DND-41 (cell line): ENCODE results near the gene ITSN1.

ENCODE experiments used
- CTCF ChIP-seq: IDR thresholded peaks from 2 replicates; pipeline ENCODE4 v1.5.1; 2012; ENCODE audit warnings: borderline replicate concordance, low read length, moderate library complexity, mild to moderate bottlenecking; ENCODE audit not compliant: poor library complexity, severe bottlenecking; ENCODE audit errors: extremely low read depth
- EZH2 ChIP-seq: IDR thresholded peaks from 3 replicates; pipeline ENCODE4 v1.6.1; 2012; ENCODE audit warnings: borderline replicate concordance, low read depth, mild to moderate bottlenecking, moderate library complexity, low read length, inconsistent platforms; ENCODE audit not compliant: severe bottlenecking

DNA sequence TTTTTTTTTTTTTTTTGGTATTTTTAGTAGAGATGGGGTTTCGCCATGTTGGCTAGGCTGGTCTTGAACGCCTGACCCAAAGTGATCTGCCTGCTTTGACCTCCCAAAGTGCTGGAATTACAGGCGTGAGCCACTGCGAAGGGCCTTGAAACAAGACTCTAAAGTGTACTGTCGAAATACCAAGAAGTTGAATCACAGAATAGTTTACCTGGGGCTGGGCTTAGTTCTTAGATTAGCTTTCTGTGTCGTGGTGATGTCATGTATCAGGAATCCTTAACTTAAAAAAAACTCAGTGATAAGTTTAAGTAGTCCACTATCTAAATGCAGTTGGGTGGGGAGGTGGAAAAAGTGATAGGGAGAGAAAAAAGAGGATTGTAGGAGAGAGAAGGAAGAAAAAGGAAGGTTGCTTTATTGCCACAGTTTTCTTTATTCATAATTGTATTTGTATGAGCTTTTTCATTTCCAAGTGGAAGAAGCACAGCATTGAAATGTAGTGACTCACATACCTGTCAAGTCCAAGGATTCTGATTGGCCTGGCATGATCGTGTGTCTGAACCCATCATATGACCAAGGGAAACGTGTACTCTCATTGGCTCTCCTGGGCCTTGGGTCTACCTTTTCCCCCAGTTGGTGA lies 13.4 kb downstream of the ITSN1 start:
- no peak for TF ChIP-seq EZH2
- no peak for TF ChIP-seq CTCF
